HepG2 (cell line): ENCODE measurements around the gene CCSER2.

Source experiments
- CEBPB ChIP-seq: IDR thresholded peaks from 2 replicates; pipeline ENCODE4 v1.6.1; 2011; ENCODE audit warnings: low read depth, low read length, improper control_type of control experiment, borderline replicate concordance
- HINFP ChIP-seq: sonication (generic); formaldehyde crosslinking; IDR thresholded peaks from 2 replicates; pipeline ENCODE4 v1.4.0; 2020; ENCODE audit warnings: low read depth, mild to moderate bottlenecking, missing genetic modification reagents
- HMGA1 ChIP-seq: sonication (generic); formaldehyde crosslinking; conservative IDR thresholded peaks from 2 replicates; pipeline ENCODE4 v1.4.0; 2020; ENCODE audit warnings: missing genetic modification reagents
- MAX ChIP-seq: IDR thresholded peaks from 2 replicates; pipeline ENCODE4 v1.6.1; 2012; ENCODE audit warnings: inconsistent platforms
- ZNF720 ChIP-seq: sonication (generic); formaldehyde crosslinking; IDR thresholded peaks from 2 replicates; pipeline ENCODE4 v1.4.0; 2020; ENCODE audit warnings: missing genetic modification reagents

GRCh38 chr10:84370283-84370682 is 41.9 kb downstream of the CCSER2 start:
- TF ChIP-seq HMGA1 (CRISPR knock-in tag) (no peak), HINFP (CRISPR knock-in tag) (no peak), ZNF720 (CRISPR knock-in tag) (no peak), MAX (no peak), CEBPB (no peak)
